ENCODE results near the gene ZNF385D. TPM values are rescaled to one million over a fixed set of nuclear protein-coding genes. Genes with fewer than 3 reads are reported as not detected.
"Not testable (repeated sequence)": the region's sequence is repeated elsewhere in the genome, so short reads cannot be mapped to it uniquely, and the experiment has no call there.

Gene ZNF385D
- total RNA-seq, 4 donors from 2014 or later: 2.7 to 41.4 (median 8.8) TPM

- ATAC-seq (ENCODE audit: low FRiP score) (no peak), DNase-seq (ENCODE audit: low spot score) (no peak)
- no peak for TF ChIP-seq CTCF (IDR thresholded peaks at IDR 0.05)
These were observed 235.6 kb downstream of the ZNF385D start for GRCh38 chr3:21515417-21515816.

- no peak for TF ChIP-seq CTCF (IDR thresholded peaks at IDR 0.05)
- DNase-seq (ENCODE audit: low spot score) (no peak), ATAC-seq (ENCODE audit: low FRiP score) (no peak)
These were observed 241.1 kb downstream of the ZNF385D start for GRCh38 chr3:21509731-21510470.

- no peak for ATAC-seq (ENCODE audit: low FRiP score)
- TF ChIP-seq CTCF (IDR thresholded peaks at IDR 0.05): no peak
- no peak for DNase-seq (ENCODE audit: low spot score)
These were observed 242.8 kb downstream of the ZNF385D start for GRCh38 chr3:21508246-21508645.

- no peak for TF ChIP-seq CTCF (IDR thresholded peaks at IDR 0.05)
- ATAC-seq (ENCODE audit: low FRiP score) (no peak), DNase-seq (ENCODE audit: low spot score) (no peak)
These were observed 245.1 kb downstream of the ZNF385D start for GRCh38 chr3:21505711-21506460.

GRCh38 chr3:21502656-21503055 is 248.4 kb downstream of the ZNF385D start:
- ATAC-seq (ENCODE audit: low FRiP score) (no peak), DNase-seq (ENCODE audit: low spot score) (no peak)
- no peak for TF ChIP-seq CTCF (IDR thresholded peaks at IDR 0.05)

- no peak for TF ChIP-seq CTCF (IDR thresholded peaks at IDR 0.05)
- DNase-seq (ENCODE audit: low spot score) (no peak), ATAC-seq (ENCODE audit: low FRiP score) (no peak)
These were observed 250.2 kb downstream of the ZNF385D start for GRCh38 chr3:21500834-21501233.

GRCh38 chr3:21490671-21491070 is 260.3 kb downstream of the ZNF385D start:
- not testable (repeated sequence) for DNase-seq (ENCODE audit: low spot score); ATAC-seq (ENCODE audit: low FRiP score)

Measured in omental fat pad (tissue), 4 donors.